Esophagus muscularis mucosa (tissue), 4 donors: ENCODE measurements around the gene UBE2Q1.

ENCODE experiments used
- CTCF ChIP-seq, 3 experiments: fragments of 200-600 bp in 2 of 3; fragments of 450-650 bp in 1 of 3; sonication (generic) in 2 of 3; IDR thresholded peaks; one replicate each; pipeline ENCODE4 v1.5.1; 2017 to 2019; ENCODE audit warnings: antibody characterized with exemption in 3 of 3, mild to moderate bottlenecking in 2 of 3, moderate library complexity in 1 of 3
- EP300 ChIP-seq: sonication (generic); formaldehyde crosslinking; IDR thresholded peaks from one replicate; pipeline ENCODE4 v1.6.1; 2017; ENCODE audit warnings: antibody characterized with exemption
- POLR2A ChIP-seq: fragments of 450-650 bp; IDR thresholded peaks from one replicate; pipeline ENCODE4 v1.6.1; 2017; ENCODE audit warnings: antibody characterized with exemption, moderate library complexity, mild to moderate bottlenecking, low read depth
- POLR2AphosphoS5 ChIP-seq, 2 donors: sonication (generic); formaldehyde crosslinking; IDR thresholded peaks; one replicate each; pipeline ENCODE4 v1.6.1; 2017; ENCODE audit warnings: antibody characterized with exemption in 2 of 2

DNA sequence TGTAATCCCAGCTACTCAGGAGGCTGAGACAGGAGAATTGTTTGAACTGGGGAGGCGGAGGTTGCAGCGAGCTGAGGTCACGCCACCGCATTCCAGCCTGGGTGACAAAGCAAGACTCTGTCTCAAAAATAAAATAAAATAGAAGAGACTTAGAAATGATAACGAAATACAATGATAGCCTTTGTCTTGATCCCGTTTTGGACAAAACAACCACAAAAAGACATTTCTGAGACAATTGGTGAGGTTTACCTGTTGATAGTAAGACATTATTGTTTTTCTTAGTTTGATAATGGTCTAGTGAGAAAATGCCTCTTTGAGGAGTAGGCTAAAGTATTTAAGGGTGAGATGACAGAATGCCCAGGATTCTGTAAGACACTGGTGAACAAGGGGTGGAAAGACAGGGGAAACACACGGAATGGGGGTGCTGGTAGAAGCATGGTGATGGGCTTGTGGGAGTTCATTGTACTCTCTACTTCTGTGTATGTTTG is 44.4 kb downstream of the UBE2Q1 start:
- no peak for TF ChIP-seq EP300
- no peak for TF ChIP-seq CTCF (IDR thresholded peaks at IDR 0.05)
- TF ChIP-seq POLR2AphosphoS5 (IDR thresholded peaks at IDR 0.05) = no peak
- TF ChIP-seq POLR2A = no peak
